Measurements from ENCODE around the gene TUB.

The TUB gene

GRCh38 chr11:8045839-8046238 lies 35.2 kb upstream of the TUB start:
- no peak for TF ChIP-seq CTCF (IDR thresholded peaks at IDR 0.05; ENCODE audit: borderline replicate concordance, insufficient read depth, low read depth, low read length)
- H3K4me3 ChIP-seq (ENCODE audit: low read depth, low read length), result no peak overlapping the region

GRCh38 chr11:8047382-8047781 lies 33.6 kb upstream of the TUB start:
- H3K4me3 ChIP-seq (ENCODE audit: low read depth, low read length), result no peak overlapping the region
- no peak for TF ChIP-seq CTCF (IDR thresholded peaks at IDR 0.05; ENCODE audit: borderline replicate concordance, insufficient read depth, low read depth, low read length)

GRCh38 chr11:8049084-8049483 lies 31.9 kb upstream of the TUB start:
- TF ChIP-seq CTCF (IDR thresholded peaks at IDR 0.05; ENCODE audit: borderline replicate concordance, insufficient read depth, low read depth, low read length), result no peak
- H3K4me3 ChIP-seq (ENCODE audit: low read depth, low read length), result no peak overlapping the region

GRCh38 chr11:8055091-8055835 lies 25.7 kb upstream of the TUB start:
- 0 out of 2 replicates have a peak, but pooled peaks have one; percentile 18 for TF ChIP-seq CTCF (IDR thresholded peaks at IDR 0.05; ENCODE audit: borderline replicate concordance, insufficient read depth, low read depth, low read length)
- no peak overlapping the region for H3K4me3 ChIP-seq (ENCODE audit: low read depth, low read length)

GRCh38 chr11:8055836-8056526 lies 25.0 kb upstream of the TUB start:
- H3K4me3 ChIP-seq (ENCODE audit: low read depth, low read length), result no peak overlapping the region
- no peak for TF ChIP-seq CTCF (IDR thresholded peaks at IDR 0.05; ENCODE audit: borderline replicate concordance, insufficient read depth, low read depth, low read length)

- H3K4me3 ChIP-seq (ENCODE audit: low read depth, low read length), result no peak overlapping the region
- TF ChIP-seq CTCF (IDR thresholded peaks at IDR 0.05; ENCODE audit: borderline replicate concordance, insufficient read depth, low read depth, low read length), result no peak
These were observed 24.1 kb upstream of the TUB start for GRCh38 chr11:8056810-8057463.

All from GM12875 (cell line).